H54 (cell line): Measurements from ENCODE around the gene N4BP2L1.
"Not testable (repeated sequence)": the region's sequence is repeated elsewhere in the genome, so short reads cannot be mapped to it uniquely, and the experiment has no call there.

Experiments
- DNase-seq: peaks from one replicate; pipeline ENCODE4 v3.0.0; 2011; ENCODE audit warnings: low spot score, mixed read lengths; ENCODE audit not compliant: insufficient read length
- FAIRE-seq: peaks from 3 replicates; lab custom pipeline; 2011; peaks lifted over from hg19 to GRCh38; lab: Jason Lieb, UNC
- POLR2A ChIP-seq: IDR thresholded peaks from 2 replicates; pipeline ENCODE4 v1.6.1; 2011; ENCODE audit warnings: low read depth, mild to moderate bottlenecking, low read length

N4BP2L1 gene

GRCh38 chr13:32390484-32390883 is 37.4 kb downstream of the N4BP2L1 start:
- no peak for DNase-seq
- no peak for FAIRE-seq
- TF ChIP-seq POLR2A: no peak

- FAIRE-seq (no peak), DNase-seq (no peak)
- TF ChIP-seq POLR2A: no peak
Observed at GRCh38 chr13:32390048-32390447, 37.9 kb downstream of the N4BP2L1 start.

- no peak for FAIRE-seq
- no peak for DNase-seq
- TF ChIP-seq POLR2A: no peak
Observed at GRCh38 chr13:32385410-32385809, 42.5 kb downstream of the N4BP2L1 start.

GRCh38 chr13:32384702-32385101 is 43.2 kb downstream of the N4BP2L1 start:
- TF ChIP-seq POLR2A: no peak
- FAIRE-seq (no peak), DNase-seq (no peak)

- FAIRE-seq (no peak), DNase-seq (no peak)
- TF ChIP-seq POLR2A: no peak
Observed at GRCh38 chr13:32383836-32384618, 43.9 kb downstream of the N4BP2L1 start.

GRCh38 chr13:32381539-32381938 is 46.4 kb downstream of the N4BP2L1 start:
- TF ChIP-seq POLR2A: no peak
- FAIRE-seq: no peak
- DNase-seq: no peak

- DNase-seq: no peak
Observed at GRCh38 chr13:32378012-32378411, 49.9 kb downstream of the N4BP2L1 start.

GRCh38 chr13:32376642-32377415 is 51.1 kb downstream of the N4BP2L1 start:
- FAIRE-seq (no peak), DNase-seq (no peak)
- TF ChIP-seq POLR2A: no peak

More at GRCh38 chr13:32378012-32378411, 49.9 kb downstream of the N4BP2L1 start:
- TF ChIP-seq POLR2A: no peak
- FAIRE-seq: no peak

- DNase-seq (no peak), FAIRE-seq (no peak)
- TF ChIP-seq POLR2A: no peak
Observed at GRCh38 chr13:32370805-32371204, 57.1 kb downstream of the N4BP2L1 start.

- no peak for DNase-seq
- TF ChIP-seq POLR2A: no peak
- FAIRE-seq: no peak
Observed at GRCh38 chr13:32362574-32362973, 65.4 kb downstream of the N4BP2L1 start.

- FAIRE-seq, DNase-seq: not testable (repeated sequence)
Observed at GRCh38 chr13:32355935-32356334, 72.0 kb downstream of the N4BP2L1 start.

GRCh38 chr13:32354040-32354439 is 73.9 kb downstream of the N4BP2L1 start:
- TF ChIP-seq POLR2A: no peak
- no peak for FAIRE-seq
- DNase-seq: no peak

- DNase-seq, FAIRE-seq: not testable (repeated sequence)
Observed at GRCh38 chr13:32350839-32351441, 77.0 kb downstream of the N4BP2L1 start.
